HG03175 (cell line): ENCODE measurements around the gene PNKP.

Source experiments
- ATAC-seq: cut with Tn5 transposase; IDR thresholded peaks from one replicate; pipeline ENCODE4 v1.9.1; 2021; ENCODE audit warnings: mild to moderate bottlenecking, moderate library complexity; ENCODE audit not compliant: unreplicated experiment

Gene PNKP

GRCh38 chr19:49890349-49891311 is 23.3 kb upstream of the PNKP start:
- no peak for ATAC-seq

- no peak for ATAC-seq
Observed at GRCh38 chr19:49889687-49890348, 22.4 kb upstream of the PNKP start.

GRCh38 chr19:49889038-49889686 is 21.8 kb upstream of the PNKP start:
- ATAC-seq, result no peak

- no peak for ATAC-seq
Observed at GRCh38 chr19:49888510-49888824, 21.1 kb upstream of the PNKP start.

GRCh38 chr19:49887665-49888509 is 20.5 kb upstream of the PNKP start:
- no peak for ATAC-seq

- no peak for ATAC-seq
Observed at GRCh38 chr19:49887037-49887664, 19.8 kb upstream of the PNKP start.

- no peak for ATAC-seq
Observed at GRCh38 chr19:49884760-49885159, 17.4 kb upstream of the PNKP start.

GRCh38 chr19:49884109-49884508 is 16.7 kb upstream of the PNKP start:
- no peak for ATAC-seq

GRCh38 chr19:49883094-49883493 is 15.7 kb upstream of the PNKP start:
- ATAC-seq, result no peak

GRCh38 chr19:49882643-49883042 is 15.3 kb upstream of the PNKP start:
- ATAC-seq, result no peak

- no peak for ATAC-seq
Observed at GRCh38 chr19:49881672-49882394, 14.5 kb upstream of the PNKP start.

- no peak for ATAC-seq
Observed at GRCh38 chr19:49881186-49881585, 13.8 kb upstream of the PNKP start.

- no peak for ATAC-seq
Observed at GRCh38 chr19:49880162-49880869, 12.9 kb upstream of the PNKP start.

GRCh38 chr19:49879243-49879963 is 12.0 kb upstream of the PNKP start:
- ATAC-seq, result no peak

- no peak for ATAC-seq
Observed at GRCh38 chr19:49878744-49879070, 11.3 kb upstream of the PNKP start.

GRCh38 chr19:49877879-49878743 is 10.7 kb upstream of the PNKP start:
- peak; percentile 47 for ATAC-seq

GRCh38 chr19:49877020-49877878 is 9.9 kb upstream of the PNKP start, which contains the start of the genes AKT1S1 and TBC1D17:
Gene AKT1S1, minus strand, starts transcription at chr19:49877355. Its CDS starts 4,060 bp downstream, at chr19:49873295.
Gene TBC1D17, plus strand, starts transcription at chr19:49877702. Its CDS starts 22 bp downstream, at chr19:49877724.
- ATAC-seq, result peak; percentile 62
